Measurements from ENCODE around the gene RALGAPA2. TPM values are rescaled to one million over a fixed set of nuclear protein-coding genes. Genes with fewer than 3 reads are reported as not detected.

RALGAPA2 gene
- total and polyA plus RNA-seq, 2 donors (not counting 3 experiments of a cell fraction or from before 2014, with no cell fraction given) = 10.0 to 46.8 TPM

DNA sequence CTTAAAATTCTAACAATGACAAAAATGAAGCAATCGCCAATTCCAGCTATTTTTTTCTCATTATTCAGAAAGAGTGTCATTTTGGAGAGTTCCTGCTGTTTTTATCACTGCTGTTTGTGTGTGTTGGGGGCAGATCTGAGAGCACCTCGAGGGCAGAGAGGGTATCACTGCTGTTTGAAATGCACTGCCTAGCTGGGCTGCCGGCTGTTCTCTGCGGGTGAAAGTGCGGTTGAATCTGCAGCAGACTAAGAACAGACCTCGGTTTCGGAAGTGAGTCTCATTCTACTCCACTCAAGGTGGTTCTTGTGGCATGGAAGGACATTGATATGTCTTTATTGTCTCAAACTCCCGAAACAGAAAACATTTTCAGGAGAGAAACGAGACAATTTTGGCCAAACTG, 326.3 kb downstream of the RALGAPA2 start:
- H3K4me2 ChIP-seq (ENCODE audit: insufficient read depth, low read length) = no peak overlapping the region
- H3K27ac ChIP-seq (ENCODE audit: insufficient read depth, low read depth, low read length) = no peak overlapping the region
- no peak for FAIRE-seq
- intact Hi-C loops (cut with micrococcal nuclease) (no loop called here), dilution Hi-C loops (cut with MboI; ENCODE audit: extremely low pct_ligation_motif_present, low sequenced_read_pairs) (no loop called here)
- H3K36me3 ChIP-seq (ENCODE audit: control insufficient read depth in 2 of 2, extremely low read depth in 1 of 2, insufficient read depth in 2 of 2, low read length in 2 of 2) = peaks cover 0 to 1% of the 10 kb centered on the region in 2 experiments
- no peak overlapping the region for H2AFZ ChIP-seq (ENCODE audit: low read depth, low read length)
- DNase-seq (ENCODE audit: low read depth, low spot score) = no peak
- no peak overlapping the region for H3K9ac ChIP-seq (replicated peaks; ENCODE audit: extremely low read depth, insufficient read depth, low read length)
- no peaks in the 10 kb centered on the region for H3K79me2 ChIP-seq (ENCODE audit: control insufficient read depth, insufficient read depth, low read length)
- no peaks in the 10 kb centered on the region for H3K4me1 ChIP-seq (ENCODE audit: control insufficient read depth, extremely low read depth, insufficient read depth, low read length)
- no TSS peak for BruUV-seq (replicated peaks)
- POLR2A ChIA-PET = no interaction called here
- H3K27me3 ChIP-seq (ENCODE audit: control insufficient read depth in 2 of 2, insufficient read depth in 2 of 2, low read length in 2 of 2) = peaks cover 0 to 4% of the 10 kb centered on the region in 2 experiments
- no peak for TF ChIP-seq FOS (IDR thresholded peaks at IDR 0.05; ENCODE audit: borderline replicate concordance, insufficient read depth, low read length)
- TF ChIP-seq POLR2AphosphoS5 (IDR thresholded peaks at IDR 0.05; ENCODE audit: insufficient read depth, low read depth, low read length) = no peak
- TF ChIP-seq, protein P1, sequence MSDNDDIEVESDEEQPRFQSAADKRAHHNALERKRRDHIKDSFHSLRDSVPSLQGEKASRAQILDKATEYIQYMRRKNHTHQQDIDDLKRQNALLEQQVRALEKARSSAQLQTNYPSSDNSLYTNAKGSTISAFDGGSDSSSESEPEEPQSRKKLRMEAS (IDR thresholded peaks at IDR 0.05; ENCODE audit: insufficient read depth, insufficient read length) = no peak
- no peak for TF ChIP-seq GATA2 (IDR thresholded peaks at IDR 0.05; ENCODE audit: insufficient read depth, insufficient read length, low read depth, low read length)
- TF ChIP-seq POLR2A (IDR thresholded peaks at IDR 0.05; ENCODE audit: low read depth, low read length) = no peak
- TF ChIP-seq EZH2 (IDR thresholded peaks at IDR 0.05; ENCODE audit: borderline replicate concordance, low read depth, low read length, severe bottlenecking) = no peak
- TF ChIP-seq JUN (IDR thresholded peaks at IDR 0.05; ENCODE audit: borderline replicate concordance, insufficient read depth, insufficient read length, low read depth) = no peak
- TF ChIP-seq, protein P2, sequence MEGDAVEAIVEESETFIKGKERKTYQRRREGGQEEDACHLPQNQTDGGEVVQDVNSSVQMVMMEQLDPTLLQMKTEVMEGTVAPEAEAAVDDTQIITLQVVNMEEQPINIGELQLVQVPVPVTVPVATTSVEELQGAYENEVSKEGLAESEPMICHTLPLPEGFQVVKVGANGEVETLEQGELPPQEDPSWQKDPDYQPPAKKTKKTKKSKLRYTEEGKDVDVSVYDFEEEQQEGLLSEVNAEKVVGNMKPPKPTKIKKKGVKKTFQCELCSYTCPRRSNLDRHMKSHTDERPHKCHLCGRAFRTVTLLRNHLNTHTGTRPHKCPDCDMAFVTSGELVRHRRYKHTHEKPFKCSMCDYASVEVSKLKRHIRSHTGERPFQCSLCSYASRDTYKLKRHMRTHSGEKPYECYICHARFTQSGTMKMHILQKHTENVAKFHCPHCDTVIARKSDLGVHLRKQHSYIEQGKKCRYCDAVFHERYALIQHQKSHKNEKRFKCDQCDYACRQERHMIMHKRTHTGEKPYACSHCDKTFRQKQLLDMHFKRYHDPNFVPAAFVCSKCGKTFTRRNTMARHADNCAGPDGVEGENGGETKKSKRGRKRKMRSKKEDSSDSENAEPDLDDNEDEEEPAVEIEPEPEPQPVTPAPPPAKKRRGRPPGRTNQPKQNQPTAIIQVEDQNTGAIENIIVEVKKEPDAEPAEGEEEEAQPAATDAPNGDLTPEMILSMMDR (IDR thresholded peaks at IDR 0.05; ENCODE audit: extremely low read depth in 1 of 2, insufficient read depth in 1 of 2, low read depth in 1 of 2, low read length in 2 of 2) = no peak
- no peak for TF ChIP-seq MYC (IDR thresholded peaks at IDR 0.05; ENCODE audit: low read depth, low read length)
- H3K9me3 ChIP-seq (replicated peaks; ENCODE audit: control insufficient read depth, insufficient read depth, low read length) = no peaks in the 10 kb centered on the region
- H3K9me1 ChIP-seq (replicated peaks; ENCODE audit: control insufficient read depth, extremely low read depth, insufficient read depth, low read length) = no peaks in the 10 kb centered on the region
- H4K20me1 ChIP-seq (replicated peaks; ENCODE audit: control insufficient read depth, extremely low read depth, insufficient read depth, low read length) = no peaks in the 10 kb centered on the region
- H3K4me3 ChIP-seq (replicated peaks in 1 of 3; ENCODE audit: insufficient read depth in 1 of 3, low read depth in 1 of 3, low read length in 3 of 3) = no peak overlapping the region
- CTCF ChIA-PET = no interaction called here

Measured in endothelial cell of umbilical vein (primary cell).